ENCODE measurements around the gene NWD2.

GRCh38 chr4:37480509-37480908 is 236.0 kb downstream of the NWD2 start:
- TF ChIP-seq CTCF (IDR thresholded peaks at IDR 0.05; ENCODE audit: insufficient read depth, low read length, poor library complexity, severe bottlenecking): no peak
- no peak for TF ChIP-seq EZH2phosphoT487 (conservative IDR thresholded peaks at IDR 0.05; ENCODE audit: low read length)

Data from SU-DHL-6 (cell line).